Tibial nerve (tissue), 4 donors: ENCODE measurements around the gene SLC5A3. TPM values are rescaled to one million over a fixed set of nuclear protein-coding genes. Genes with fewer than 3 reads are reported as not detected.

Source experiments
- DNase-seq, 2 donors: peaks; one replicate each; pipeline ENCODE4 v3.0.0-alpha.2; 2019; ENCODE audit warnings: low spot score in 2 of 2
- H3K27ac ChIP-seq, 4 donors: fragments of 200-600 bp; sonication (generic) in 3 of 4; one replicate each; pipeline ENCODE4 v1.5.1; 2017 to 2019; ENCODE audit warnings: mild to moderate bottlenecking in 1 of 4
- H3K27me3 ChIP-seq, 2 donors: fragments of 200-600 bp; sonication (generic) in 1 of 2; one replicate each; pipeline versions ENCODE4 v1.5.1 to v1.6.0; 2017 to 2019
- H3K36me3 ChIP-seq, 3 donors: fragments of 200-600 bp; sonication (generic); one replicate each; pipeline ENCODE4 v1.5.1; 2018 to 2019
- H3K4me1 ChIP-seq, 4 donors: fragments of 200-600 bp; sonication (generic) in 3 of 4; one replicate each; pipeline ENCODE4 v1.5.1; 2017 to 2019
- H3K4me3 ChIP-seq, 4 donors: fragments of 200-600 bp; sonication (generic) in 3 of 4; one replicate each; pipeline ENCODE4 v1.5.1; 2017 to 2019; ENCODE audit warnings: mild to moderate bottlenecking in 1 of 4, moderate library complexity in 1 of 4
- H3K9me3 ChIP-seq, 4 donors: fragments of 200-600 bp; sonication (generic) in 3 of 4; one replicate each; pipeline ENCODE4 v1.5.1; 2017 to 2019
- EP300 ChIP-seq, 2 donors: sonication (generic); formaldehyde crosslinking; IDR thresholded peaks; one replicate each; pipeline ENCODE4 v1.6.1; 2017; ENCODE audit warnings: antibody characterized with exemption in 2 of 2, mild to moderate bottlenecking in 1 of 2
- POLR2A ChIP-seq, 2 donors: fragments of 450-650 bp; IDR thresholded peaks; one replicate each; pipeline ENCODE4 v1.6.1; 2017; ENCODE audit warnings: antibody characterized with exemption in 2 of 2, mild to moderate bottlenecking in 2 of 2, moderate library complexity in 2 of 2
- WGBS, 2 donors: methylation state at CpG; one replicate each; pipeline ENCODE4 v1.1.5; 2018; 5-methylcytosine and 5-hydroxymethylcytosine counted together
- total RNA-seq, 4 donors: library from RNA; depleted of rRNA; stranded (reverse); fragments of >200 nt; gene quantifications; one replicate each; pipeline ENCODE4 v1.1.0, GENCODE V29; 2016
- TF ChIP-seq, protein P1 (sequence below), 5 experiments: fragments of 200-600 bp in 3 of 5; fragments of 450-650 bp in 2 of 5; sonication (generic) in 3 of 5; IDR thresholded peaks; one replicate each; pipeline ENCODE4 v1.5.1; 2016 to 2019; ENCODE audit warnings: antibody characterized with exemption in 5 of 5, mild to moderate bottlenecking in 3 of 5, moderate library complexity in 2 of 5

Gene SLC5A3
- total RNA-seq, 4 donors from 2014 or later = 38.1 to 74.5 (median 44.9) TPM

DNA sequence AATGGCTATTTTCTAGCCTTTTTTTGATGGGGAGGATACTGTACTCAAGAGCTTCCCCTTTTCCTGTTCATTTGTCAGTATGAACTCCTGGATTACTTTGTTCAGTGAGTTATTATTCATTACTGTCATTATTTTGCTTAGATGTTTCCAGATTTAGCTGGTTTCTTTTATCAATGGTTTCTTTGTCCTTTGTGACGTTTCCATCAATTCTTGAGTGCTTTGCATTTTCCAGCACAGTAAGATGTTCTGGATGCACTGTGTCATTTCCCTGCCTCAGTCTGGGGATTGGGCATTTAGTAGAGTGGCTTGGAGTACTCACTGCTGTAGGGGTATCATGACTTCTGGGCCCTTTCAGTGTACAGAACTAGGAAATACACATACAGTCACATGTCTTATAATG lies 34.2 kb downstream of the SLC5A3 start:
- Histone ChIP-seq H3K4me1 (peaks cover 0 to 73% (median 3%) of the 10 kb centered on the region in 4 donors), H3K27ac (peak overlapping the region in 2 of 4 donors; percentile 42 to 60), H3K4me3 (no peak overlapping the region), H3K27me3 (no peaks in the 10 kb centered on the region), H3K9me3 (no peaks in the 10 kb centered on the region), H3K36me3 (no peaks in the 10 kb centered on the region)
- DNase-seq = no peak
- WGBS, 2 donors = 39 to 53% methylated on average over 1 of the region's 1 CpG
- TF ChIP-seq, protein P1, sequence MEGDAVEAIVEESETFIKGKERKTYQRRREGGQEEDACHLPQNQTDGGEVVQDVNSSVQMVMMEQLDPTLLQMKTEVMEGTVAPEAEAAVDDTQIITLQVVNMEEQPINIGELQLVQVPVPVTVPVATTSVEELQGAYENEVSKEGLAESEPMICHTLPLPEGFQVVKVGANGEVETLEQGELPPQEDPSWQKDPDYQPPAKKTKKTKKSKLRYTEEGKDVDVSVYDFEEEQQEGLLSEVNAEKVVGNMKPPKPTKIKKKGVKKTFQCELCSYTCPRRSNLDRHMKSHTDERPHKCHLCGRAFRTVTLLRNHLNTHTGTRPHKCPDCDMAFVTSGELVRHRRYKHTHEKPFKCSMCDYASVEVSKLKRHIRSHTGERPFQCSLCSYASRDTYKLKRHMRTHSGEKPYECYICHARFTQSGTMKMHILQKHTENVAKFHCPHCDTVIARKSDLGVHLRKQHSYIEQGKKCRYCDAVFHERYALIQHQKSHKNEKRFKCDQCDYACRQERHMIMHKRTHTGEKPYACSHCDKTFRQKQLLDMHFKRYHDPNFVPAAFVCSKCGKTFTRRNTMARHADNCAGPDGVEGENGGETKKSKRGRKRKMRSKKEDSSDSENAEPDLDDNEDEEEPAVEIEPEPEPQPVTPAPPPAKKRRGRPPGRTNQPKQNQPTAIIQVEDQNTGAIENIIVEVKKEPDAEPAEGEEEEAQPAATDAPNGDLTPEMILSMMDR (IDR thresholded peaks at IDR 0.05) = no peak
- TF ChIP-seq EP300 (IDR thresholded peaks at IDR 0.05) (no peak), POLR2A (IDR thresholded peaks at IDR 0.05) (no peak)

DNA sequence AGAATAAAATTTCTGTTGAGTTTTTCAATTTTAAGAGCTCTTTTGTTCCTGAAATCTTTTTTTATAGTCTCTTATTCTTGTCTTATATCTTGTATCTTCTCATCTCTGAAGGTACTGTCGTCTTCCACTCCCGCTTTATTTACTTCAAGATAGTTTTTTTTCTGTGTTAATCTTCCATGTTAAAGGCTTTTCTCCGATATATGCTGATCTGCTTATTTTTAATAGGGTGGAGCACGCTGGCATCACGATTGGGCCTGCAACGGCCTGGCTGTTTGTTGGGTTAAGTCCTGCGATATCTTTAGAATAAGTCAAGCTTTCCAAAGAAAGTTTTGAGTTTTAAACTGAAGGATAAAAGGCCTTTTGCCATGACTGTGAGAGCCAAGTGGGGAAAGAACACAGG lies 35.7 kb downstream of the SLC5A3 start:
- H3K9me3 ChIP-seq = no peaks in the 10 kb centered on the region
- H3K36me3 ChIP-seq = no peaks in the 10 kb centered on the region
- 94 to 96% methylated on average over 7 of the region's 7 CpGs for WGBS, 2 donors

DNA sequence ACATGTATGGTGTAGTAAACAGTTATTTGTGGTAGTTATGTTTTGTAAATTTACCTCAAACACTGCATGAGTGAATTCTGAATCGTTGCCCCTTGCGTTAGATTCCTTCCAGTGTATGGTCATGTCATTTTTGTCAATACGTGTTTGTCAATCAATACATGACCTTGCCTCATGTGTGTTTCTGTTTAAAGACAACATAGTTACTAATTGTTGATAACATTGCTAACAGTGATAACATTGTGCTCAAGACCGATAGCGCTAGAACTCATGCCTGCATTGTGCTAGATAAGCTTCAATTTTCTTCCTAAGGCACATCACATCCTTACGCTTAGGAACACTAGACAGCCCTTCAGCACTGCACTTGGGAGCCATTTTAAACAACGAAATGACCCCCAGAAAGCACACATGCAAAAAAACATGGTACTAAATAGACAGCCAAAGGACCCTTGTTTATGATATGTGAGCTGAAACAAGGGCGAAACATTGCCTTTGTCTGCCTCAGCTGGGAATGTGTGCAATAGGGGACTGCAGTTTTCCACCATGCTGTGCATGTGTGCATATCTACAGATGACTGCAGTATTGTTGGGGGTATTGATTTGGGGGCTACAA lies 37.3 kb downstream of the SLC5A3 start:
- DNase-seq = no peak
- Histone ChIP-seq H3K27me3 (no peaks in the 10 kb centered on the region), H3K9me3 (no peaks in the 10 kb centered on the region), H3K27ac (no peak overlapping the region), H3K36me3 (no peaks in the 10 kb centered on the region), H3K4me3 (no peak overlapping the region), H3K4me1 (peaks cover 0 to 60% (median 6%) of the 10 kb centered on the region in 4 donors)
- 85 to 91% methylated on average over 8 of the region's 8 CpGs for WGBS, 2 donors
- no peak for TF ChIP-seq POLR2A (IDR thresholded peaks at IDR 0.05)
- TF ChIP-seq EP300 (IDR thresholded peaks at IDR 0.05) = no peak
- TF ChIP-seq, protein P1 (IDR thresholded peaks at IDR 0.05) = no peak

More for the DNA sequence above, 35.7 kb downstream of the SLC5A3 start:
- no peak for TF ChIP-seq EP300 (IDR thresholded peaks at IDR 0.05)
- no peak for TF ChIP-seq POLR2A (IDR thresholded peaks at IDR 0.05)
- TF ChIP-seq, protein P1 (IDR thresholded peaks at IDR 0.05) = no peak
- Histone ChIP-seq H3K4me1 (peaks cover 0 to 65% (median 5%) of the 10 kb centered on the region in 4 donors), H3K4me3 (no peak overlapping the region), H3K27ac (peak overlapping the region in 1 of 4 donors; percentile 15), H3K27me3 (no peaks in the 10 kb centered on the region)
- DNase-seq = no peak

DNA sequence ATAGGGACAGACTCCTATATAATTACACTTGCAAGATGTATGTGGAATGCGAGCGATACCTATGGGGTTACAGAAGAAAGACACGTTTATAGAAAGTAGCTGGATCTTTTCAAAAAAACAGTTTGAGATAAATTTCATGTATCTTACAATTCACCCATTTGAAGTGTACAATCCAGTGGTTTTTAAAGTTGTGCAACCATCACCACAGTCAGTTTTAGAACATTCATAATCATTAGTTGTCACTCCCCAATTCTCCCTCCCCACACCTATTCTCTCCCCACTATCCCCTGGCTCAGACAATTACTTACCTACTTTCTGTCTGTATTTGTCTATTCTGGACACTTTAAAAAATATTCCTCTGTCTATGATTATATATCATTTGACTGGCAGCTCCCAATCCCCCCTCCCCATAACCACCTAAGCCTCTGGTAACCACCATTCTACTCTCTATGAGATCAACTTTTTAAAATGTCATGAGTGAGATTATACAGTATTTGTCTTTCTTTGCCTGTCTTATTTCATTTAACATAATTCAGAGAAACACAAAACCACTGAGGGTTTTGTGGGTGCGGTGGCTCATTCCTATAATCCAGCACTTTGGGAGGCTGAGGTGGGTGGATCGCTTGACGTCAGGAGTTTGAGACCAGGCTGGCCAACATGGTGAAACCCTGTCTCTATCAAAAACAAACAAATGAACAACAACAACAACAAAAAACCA lies 39.1 kb downstream of the SLC5A3 start:
- peaks cover 0 to 45% (median 6%) of the 10 kb centered on the region in 4 donors for H3K4me1 ChIP-seq
- DNase-seq = no peak
- 88 to 95% methylated on average over 6 of the region's 6 CpGs for WGBS, 2 donors
- H3K27ac ChIP-seq = no peak overlapping the region
- H3K4me3 ChIP-seq = no peak overlapping the region
- H3K27me3 ChIP-seq = no peaks in the 10 kb centered on the region
- TF ChIP-seq POLR2A (IDR thresholded peaks at IDR 0.05) = no peak
- TF ChIP-seq, protein P1 (IDR thresholded peaks at IDR 0.05) = no peak
- TF ChIP-seq EP300 (IDR thresholded peaks at IDR 0.05) = no peak
- H3K36me3 ChIP-seq = no peaks in the 10 kb centered on the region
- H3K9me3 ChIP-seq = no peaks in the 10 kb centered on the region

DNA sequence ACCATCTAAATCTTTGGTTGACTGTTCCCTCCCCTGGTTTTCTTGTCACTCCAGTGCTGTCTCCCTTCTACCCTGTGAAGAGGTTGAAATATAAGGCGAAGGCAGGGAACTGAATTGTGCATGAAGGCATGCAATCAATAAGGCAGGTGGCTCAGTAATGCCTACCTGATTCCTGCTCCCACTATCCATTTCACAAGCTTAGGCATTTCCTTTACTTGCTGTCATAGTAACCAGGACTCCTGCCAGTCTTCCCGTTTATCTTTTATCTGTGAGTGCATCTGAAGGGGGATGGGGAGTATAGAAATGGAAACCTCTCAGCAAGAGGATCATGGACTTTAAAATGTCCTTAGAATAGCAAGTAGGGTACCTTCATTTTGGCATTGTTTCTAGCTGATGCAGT lies 40.5 kb downstream of the SLC5A3 start:
- 54 to 58% methylated on average over 2 of the region's 2 CpGs for WGBS, 2 donors
- TF ChIP-seq POLR2A (IDR thresholded peaks at IDR 0.05) = no peak
- no peak for TF ChIP-seq EP300 (IDR thresholded peaks at IDR 0.05)
- TF ChIP-seq, protein P1 (IDR thresholded peaks at IDR 0.05) = no peak
- DNase-seq = no peak
- no peak overlapping the region for H3K4me3 ChIP-seq
- H3K27ac ChIP-seq = no peak overlapping the region
- no peaks in the 10 kb centered on the region for H3K36me3 ChIP-seq
- no peaks in the 10 kb centered on the region for H3K9me3 ChIP-seq
- peaks cover 0 to 32% (median 6%) of the 10 kb centered on the region in 4 donors for H3K4me1 ChIP-seq
- H3K27me3 ChIP-seq = no peaks in the 10 kb centered on the region
